NCI-H2029 treated with DMSO at 0.1 percent for 48 hours (cell line): ENCODE results near the gene GRK7.
"Not testable (repeated sequence)": the region's sequence is repeated elsewhere in the genome, so short reads cannot be mapped to it uniquely, and the experiment has no call there.

Experiments used
- DNase-seq: peaks from one replicate; lab custom pipeline; 2025; lab: John Stamatoyannopoulos, UW

GRK7 gene

GRCh38 chr3:141796081-141796888, 33.1 kb downstream of the GRK7 start:
- no peak for DNase-seq

DNA sequence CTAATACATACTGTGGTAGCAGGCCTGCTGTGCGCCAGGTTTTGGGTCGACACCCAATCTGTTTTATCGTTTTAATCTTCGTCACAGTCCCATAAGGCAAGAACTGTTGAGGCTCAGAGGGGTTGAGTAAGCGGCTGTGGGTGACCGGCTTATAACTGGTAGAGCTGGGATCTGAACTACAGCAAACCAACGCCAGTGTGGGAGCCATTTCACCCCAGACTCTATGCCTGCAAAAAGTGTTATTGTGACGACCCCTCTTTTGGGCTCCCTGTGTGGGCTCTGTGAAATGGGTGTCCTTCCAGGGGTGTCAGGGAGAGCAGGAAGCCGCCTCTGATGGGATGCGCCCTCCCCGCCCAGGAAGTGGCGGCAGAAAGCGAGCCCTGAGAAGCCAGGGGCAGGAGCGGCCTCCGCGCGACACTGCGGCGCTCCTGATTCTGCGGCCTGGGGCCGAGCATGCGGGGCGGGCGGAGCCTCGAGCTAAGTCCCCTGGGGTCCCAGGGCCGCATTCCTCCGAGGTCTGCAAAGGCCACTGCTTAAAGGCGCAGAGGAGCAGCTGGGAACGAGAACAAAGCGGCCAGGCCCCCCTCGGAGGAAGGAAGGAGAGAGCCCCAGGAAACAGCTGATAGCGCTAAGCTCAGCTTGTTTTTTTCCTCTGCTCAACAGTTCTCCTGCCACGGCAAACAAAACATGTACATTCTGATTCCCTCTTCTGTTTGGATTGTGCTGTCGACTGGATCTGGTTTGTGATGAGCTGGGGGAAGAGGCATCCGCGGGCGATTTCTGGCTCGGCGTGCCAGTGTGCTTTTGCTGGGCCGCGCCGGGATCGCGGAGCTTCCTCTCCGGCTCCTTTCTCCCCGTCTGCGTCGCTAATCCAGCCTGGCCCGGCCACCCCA, 33.9 kb downstream of the GRK7 start:
- peak; percentile 8 for DNase-seq

DNA sequence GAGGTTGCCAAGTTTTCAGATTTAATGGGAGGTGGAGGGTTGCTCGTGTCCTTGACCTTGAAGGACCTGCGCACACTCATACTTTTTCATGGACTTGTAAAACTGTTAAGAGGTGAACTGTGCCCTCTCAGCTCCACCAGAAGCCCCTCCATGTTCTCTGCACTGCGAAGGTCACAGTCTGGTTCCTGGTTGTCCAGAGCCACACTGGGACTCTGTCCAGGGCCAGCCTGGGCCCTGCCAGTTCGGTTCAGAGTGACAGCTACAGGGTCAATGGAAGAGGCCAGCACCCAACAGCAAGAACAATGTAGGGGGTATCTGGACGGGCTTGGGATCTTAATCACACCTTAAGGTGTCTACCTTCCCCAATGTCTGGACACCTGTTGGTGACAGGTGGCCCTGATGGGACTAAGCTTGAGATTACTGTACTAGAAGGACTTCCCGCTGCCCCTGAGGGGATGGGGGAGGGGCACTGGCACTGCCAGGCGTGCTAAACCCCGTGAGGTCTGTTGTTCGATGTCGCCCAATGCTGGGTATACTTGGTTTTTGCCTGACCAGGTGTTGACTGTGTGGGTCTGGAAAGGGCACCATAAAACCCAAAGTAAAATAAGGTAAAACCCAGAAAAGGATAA, 34.7 kb downstream of the GRK7 start:
- DNase-seq = no peak

- no peak for DNase-seq
These were observed 35.2 kb downstream of the GRK7 start for GRCh38 chr3:141798448-141798845.

DNA sequence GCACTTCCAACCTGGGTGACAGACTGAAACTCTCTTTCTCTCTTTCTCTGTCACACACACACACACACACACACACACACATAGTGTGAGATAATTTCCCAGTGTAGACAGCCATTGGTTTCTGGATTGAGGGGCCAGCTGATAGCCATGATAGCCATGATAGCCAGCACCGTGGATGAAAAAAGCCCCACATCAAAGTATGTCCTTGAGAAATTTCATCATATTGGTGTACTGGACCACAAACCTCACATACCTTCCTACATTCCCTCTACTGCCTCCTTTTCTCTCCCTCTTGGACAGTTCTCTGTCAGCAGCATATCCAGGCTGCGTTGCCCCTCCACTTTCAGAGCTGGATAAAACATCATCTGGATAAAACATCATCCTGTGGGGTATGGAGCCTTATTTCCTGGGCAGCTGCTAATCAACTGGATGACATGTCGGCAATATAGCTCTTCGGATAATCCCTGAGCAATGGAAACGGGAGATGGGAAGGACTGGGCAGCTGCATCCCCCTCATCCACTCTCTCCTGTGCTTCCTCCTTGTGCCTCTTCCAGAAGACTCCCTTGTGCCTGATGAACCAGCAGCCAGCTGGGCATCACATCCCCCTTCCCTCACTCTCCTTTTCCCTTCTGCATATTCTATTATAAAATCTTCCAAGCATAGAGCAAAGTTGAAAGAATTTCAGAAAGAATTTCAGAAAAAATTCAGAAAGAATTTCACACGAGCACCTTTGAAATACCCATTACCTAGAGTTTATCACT, 39.3 kb downstream of the GRK7 start:
- no peak for DNase-seq

DNA sequence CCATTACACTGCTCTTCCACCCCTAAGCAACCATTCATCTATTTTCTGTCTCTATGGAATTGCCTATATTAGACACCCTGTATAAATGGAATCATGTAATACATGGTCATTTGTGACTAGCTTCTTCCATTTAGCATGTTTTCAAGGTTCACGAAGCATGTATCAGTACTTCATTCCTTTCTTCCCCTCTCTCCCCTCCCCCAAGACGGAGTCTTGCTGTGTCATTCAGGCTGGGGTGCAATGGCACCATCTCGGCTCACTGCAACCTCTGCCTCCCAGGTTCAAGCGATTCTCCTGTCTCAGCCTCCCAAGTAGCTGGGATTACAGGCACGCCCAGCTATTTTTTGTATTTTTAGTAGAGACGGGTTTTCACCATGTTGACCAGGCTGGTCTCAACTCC, 40.3 kb downstream of the GRK7 start:
- DNase-seq = not testable (repeated sequence)

DNA sequence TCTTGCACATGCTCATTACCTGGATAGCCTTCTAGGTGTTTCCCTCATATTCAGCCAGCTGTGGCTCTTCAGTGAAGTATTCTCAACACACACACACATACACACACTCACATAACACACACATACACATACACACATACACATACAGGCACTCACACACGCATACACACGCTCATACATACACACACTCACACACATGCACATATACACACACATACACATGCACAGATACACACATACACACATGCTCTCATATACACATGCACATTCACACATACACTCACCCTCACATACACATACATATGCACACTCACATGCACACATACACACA, 41.2 kb downstream of the GRK7 start:
- no peak for DNase-seq

DNA sequence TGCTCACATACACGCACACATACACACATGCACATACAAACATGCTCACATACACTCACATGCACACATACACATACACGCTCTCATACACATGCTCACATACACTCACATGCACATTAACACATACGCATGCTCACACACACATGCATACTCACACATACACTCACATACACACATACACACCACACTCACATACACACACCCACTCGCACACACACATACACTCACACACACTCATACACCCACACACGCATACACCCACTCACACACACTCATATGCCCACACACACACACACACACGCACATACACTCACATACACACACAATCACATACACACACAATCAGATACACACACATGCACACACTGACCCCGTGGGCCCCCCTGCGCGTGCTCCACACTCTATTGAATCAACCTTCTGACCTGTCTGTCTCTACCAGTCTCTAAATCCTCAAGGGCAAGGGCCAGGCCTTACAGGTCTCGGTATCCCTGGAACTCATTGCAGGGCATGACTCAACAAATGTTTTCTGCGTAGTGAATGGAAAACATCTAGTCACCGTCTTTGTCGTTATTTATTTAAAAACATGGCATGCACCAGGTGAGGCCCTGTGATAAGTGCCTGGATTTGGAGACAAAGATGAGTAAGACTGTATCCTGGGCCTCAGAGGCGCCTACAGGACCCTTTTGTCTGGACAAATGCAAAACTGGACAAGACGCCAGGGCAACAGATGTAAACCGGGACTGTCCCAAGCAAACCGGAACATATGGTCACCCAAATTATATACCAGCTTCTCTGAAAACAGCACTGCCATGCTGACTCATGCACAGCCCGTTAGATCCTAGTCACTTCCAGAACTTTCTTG, 41.8 kb downstream of the GRK7 start:
- no peak for DNase-seq

DNA sequence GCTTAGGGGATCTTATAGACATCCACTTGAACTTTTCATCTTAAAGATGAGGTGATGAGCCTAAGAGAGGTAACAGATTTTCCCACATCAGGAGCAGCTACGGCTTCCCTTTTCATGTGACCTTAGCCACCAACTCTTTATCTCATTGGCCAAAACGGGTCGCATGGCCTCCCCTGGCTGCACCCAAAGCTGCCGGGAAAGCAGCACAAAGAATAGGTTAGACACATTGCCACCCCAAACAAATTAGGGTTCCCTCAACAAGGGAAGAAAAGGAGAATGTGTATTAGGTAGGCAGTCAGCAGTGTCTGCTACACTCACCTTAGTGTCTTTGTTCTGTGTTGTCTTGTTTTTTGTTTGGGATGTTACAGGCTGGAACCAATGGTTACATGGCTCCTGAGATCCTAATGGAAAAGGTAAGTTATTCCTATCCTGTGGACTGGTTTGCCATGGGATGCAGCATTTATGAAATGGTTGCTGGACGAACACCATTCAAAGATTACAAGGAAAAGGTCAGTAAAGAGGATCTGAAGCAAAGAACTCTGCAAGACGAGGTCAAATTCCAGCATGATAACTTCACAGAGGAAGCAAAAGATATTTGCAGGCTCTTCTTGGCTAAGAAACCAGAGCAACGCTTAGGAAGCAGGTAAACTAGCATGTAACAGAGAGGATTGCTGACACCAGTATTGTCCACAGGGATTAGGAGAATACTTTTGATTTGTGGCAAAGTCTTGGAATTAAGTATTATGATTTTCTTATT, 44.2 kb downstream of the GRK7 start:
- DNase-seq = no peak

- no peak for DNase-seq
These were observed 45.4 kb downstream of the GRK7 start for GRCh38 chr3:141808586-141808985.

DNA sequence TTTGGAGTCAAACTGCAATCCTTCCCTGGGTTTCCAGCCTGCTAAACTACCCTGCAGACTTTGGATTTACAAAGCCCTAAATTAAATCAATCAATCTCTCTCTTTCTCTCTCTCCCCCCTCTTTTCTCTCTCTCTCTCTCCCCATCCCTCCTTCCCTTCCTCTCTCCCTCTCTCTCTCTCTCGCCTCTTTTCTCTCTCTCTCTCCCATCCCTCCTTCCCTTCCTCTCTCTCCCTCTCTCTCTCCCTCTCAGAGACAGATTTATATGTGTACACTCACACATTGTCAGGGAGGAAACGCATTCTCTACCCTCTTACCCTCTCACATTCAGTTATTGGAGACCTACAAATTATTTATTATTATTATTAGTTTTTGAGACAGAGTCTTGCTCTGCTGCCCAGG, 47.0 kb downstream of the GRK7 start:
- no peak for DNase-seq

- DNase-seq = no peak
These were observed 48.1 kb downstream of the GRK7 start for GRCh38 chr3:141811348-141811747.

- no peak for DNase-seq
These were observed 48.9 kb downstream of the GRK7 start for GRCh38 chr3:141812084-141812483.

GRCh38 chr3:141812586-141812985, 49.4 kb downstream of the GRK7 start:
- no peak for DNase-seq
